SK-N-SH treated with all-trans-retinoic acid at 6 μM for 48 hours (cell line): ENCODE measurements around the gene RECQL5.

ENCODE experiments used
- ATAC-seq: fragments of 200-7000 bp; cut with Tn5 transposase; 3 replicates; pipeline ENCODE4 v1.9.1; 2020; ENCODE audit warnings: mild to moderate bottlenecking, moderate library complexity
- ARNTL ChIP-seq: fragments of 450-650 bp; formaldehyde crosslinking; IDR thresholded peaks from 2 replicates; pipeline ENCODE4 v1.5.0; 2020; ENCODE audit warnings: low read depth, mild to moderate bottlenecking, moderate library complexity, borderline replicate concordance
- BACH2 ChIP-seq: fragments of 250-450 bp; sonication (Bioruptor Pico); IDR thresholded peaks from 2 replicates; pipeline ENCODE4 v1.9.0; 2021; ENCODE audit warnings: mild to moderate bottlenecking, borderline replicate concordance
- CSDC2 ChIP-seq: fragments of 250-450 bp; sonication (Bioruptor Pico); IDR thresholded peaks from 2 replicates; pipeline ENCODE4 v1.5.0; 2020; ENCODE audit warnings: mild to moderate bottlenecking, moderate library complexity
- ESRRG ChIP-seq: fragments of 250-450 bp; sonication (Bioruptor Pico); IDR thresholded peaks from 2 replicates; pipeline ENCODE4 v1.6.1; 2021; ENCODE audit warnings: mild to moderate bottlenecking
- GLIS3 ChIP-seq: fragments of 250-450 bp; sonication (Bioruptor Pico); IDR thresholded peaks from 2 replicates; pipeline ENCODE4 v1.5.0; 2020; ENCODE audit warnings: mild to moderate bottlenecking, moderate library complexity
- ISL1 ChIP-seq: fragments of 250-450 bp; sonication (Bioruptor Pico); IDR thresholded peaks from 2 replicates; pipeline ENCODE4 v2.1.2; 2022; ENCODE audit warnings: mild to moderate bottlenecking, moderate library complexity
- OSR1 ChIP-seq: fragments of 250-450 bp; sonication (Bioruptor Pico); IDR thresholded peaks from 2 replicates; pipeline ENCODE4 v1.8.0; 2022; ENCODE audit warnings: moderate library complexity, mild to moderate bottlenecking, inconsistent platforms
- PPARA ChIP-seq: fragments of 250-450 bp; sonication (Bioruptor Pico); IDR thresholded peaks from 2 replicates; pipeline ENCODE4 v1.5.0; 2020; ENCODE audit warnings: mild to moderate bottlenecking, borderline replicate concordance
- RARB ChIP-seq: fragments of 250-450 bp; sonication (Bioruptor Pico); IDR thresholded peaks from 2 replicates; pipeline ENCODE4 v1.8.0; 2021; ENCODE audit warnings: mild to moderate bottlenecking, moderate library complexity
- SNAI2 ChIP-seq: fragments of 250-450 bp; sonication (Bioruptor Pico); IDR thresholded peaks from 2 replicates; pipeline ENCODE4 v1.5.0; 2020; ENCODE audit warnings: mild to moderate bottlenecking, moderate library complexity
- TCF4 ChIP-seq: fragments of 250-450 bp; sonication (Bioruptor Pico); IDR thresholded peaks from 2 replicates; pipeline ENCODE4 v1.8.0; 2021; ENCODE audit warnings: mild to moderate bottlenecking, moderate library complexity, borderline replicate concordance
- TOX ChIP-seq: fragments of 250-450 bp; sonication (Bioruptor Pico); IDR thresholded peaks from 2 replicates; pipeline ENCODE4 v1.8.0; 2021; ENCODE audit warnings: mild to moderate bottlenecking, moderate library complexity, borderline replicate concordance
- ZC3H10 ChIP-seq: fragments of 250-450 bp; sonication (Bioruptor Pico); IDR thresholded peaks from 2 replicates; pipeline ENCODE4 v1.5.1; 2021; ENCODE audit warnings: mild to moderate bottlenecking, moderate library complexity
- ZFP3 ChIP-seq: fragments of 250-450 bp; sonication (Bioruptor Pico); IDR thresholded peaks from 2 replicates; pipeline ENCODE4 v1.5.0; 2020; ENCODE audit warnings: mild to moderate bottlenecking, moderate library complexity
- ZFP30 ChIP-seq: fragments of 450-650 bp; formaldehyde crosslinking; IDR thresholded peaks from 2 replicates; pipeline ENCODE4 v1.5.0; 2022; ENCODE audit warnings: mild to moderate bottlenecking, moderate library complexity
- ZNF565 ChIP-seq: fragments of 450-650 bp; formaldehyde crosslinking; conservative IDR thresholded peaks from 2 replicates; pipeline ENCODE4 v1.5.0; 2020; ENCODE audit warnings: low read depth, mild to moderate bottlenecking, moderate library complexity
- ZNF70 ChIP-seq: fragments of 450-650 bp; formaldehyde crosslinking; IDR thresholded peaks from 2 replicates; pipeline ENCODE4 v1.5.0; 2020; ENCODE audit warnings: mild to moderate bottlenecking, moderate library complexity
- TF ChIP-seq, protein P1 (sequence below): fragments of 250-450 bp; sonication (Bioruptor Pico); IDR thresholded peaks from 2 replicates; pipeline ENCODE4 v1.8.0; 2020; ENCODE audit warnings: mild to moderate bottlenecking, moderate library complexity, borderline replicate concordance
- TF ChIP-seq, protein P2 (sequence below): fragments of 250-450 bp; sonication (Bioruptor Pico); IDR thresholded peaks from 2 replicates; pipeline ENCODE4 v1.8.0; 2021; ENCODE audit warnings: low read depth, mild to moderate bottlenecking, moderate library complexity, borderline replicate concordance
- TF ChIP-seq, protein P3 (sequence below): fragments of 250-450 bp; sonication (Bioruptor Pico); IDR thresholded peaks from 2 replicates; pipeline ENCODE4 v1.5.1; 2020; ENCODE audit warnings: low read depth, mild to moderate bottlenecking, moderate library complexity
- TF ChIP-seq, protein P4 (sequence below): fragments of 250-450 bp; sonication (Bioruptor Pico); IDR thresholded peaks from 2 replicates; pipeline ENCODE4 v1.5.0; 2020; ENCODE audit warnings: mild to moderate bottlenecking, moderate library complexity
- TF ChIP-seq, protein P5 (sequence below): fragments of 250-450 bp; sonication (Bioruptor Pico); IDR thresholded peaks from 2 replicates; pipeline ENCODE4 v1.5.1; 2021; ENCODE audit warnings: mild to moderate bottlenecking, moderate library complexity

The RECQL5 gene

DNA sequence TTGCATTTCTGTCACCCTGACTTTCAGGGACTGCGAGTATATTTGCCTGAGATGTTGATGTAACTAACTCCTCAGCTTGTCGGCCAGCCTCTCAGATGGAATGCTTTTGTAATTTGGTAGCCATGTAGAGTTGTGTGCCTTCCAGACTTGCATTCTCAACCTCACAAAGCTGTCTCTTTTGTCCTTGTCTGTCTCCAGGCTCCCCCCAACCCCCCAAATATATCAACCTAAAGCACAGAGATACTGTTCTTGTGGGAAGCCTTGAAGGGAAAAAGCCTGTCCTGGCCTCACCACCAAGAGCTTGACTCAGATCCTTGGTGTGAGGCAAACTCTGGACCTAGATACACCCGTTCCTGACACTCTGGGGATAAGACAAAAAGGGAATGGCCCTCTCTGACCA lies 18.5 kb upstream of the RECQL5 start (continued):
- TF ChIP-seq, protein P1, sequence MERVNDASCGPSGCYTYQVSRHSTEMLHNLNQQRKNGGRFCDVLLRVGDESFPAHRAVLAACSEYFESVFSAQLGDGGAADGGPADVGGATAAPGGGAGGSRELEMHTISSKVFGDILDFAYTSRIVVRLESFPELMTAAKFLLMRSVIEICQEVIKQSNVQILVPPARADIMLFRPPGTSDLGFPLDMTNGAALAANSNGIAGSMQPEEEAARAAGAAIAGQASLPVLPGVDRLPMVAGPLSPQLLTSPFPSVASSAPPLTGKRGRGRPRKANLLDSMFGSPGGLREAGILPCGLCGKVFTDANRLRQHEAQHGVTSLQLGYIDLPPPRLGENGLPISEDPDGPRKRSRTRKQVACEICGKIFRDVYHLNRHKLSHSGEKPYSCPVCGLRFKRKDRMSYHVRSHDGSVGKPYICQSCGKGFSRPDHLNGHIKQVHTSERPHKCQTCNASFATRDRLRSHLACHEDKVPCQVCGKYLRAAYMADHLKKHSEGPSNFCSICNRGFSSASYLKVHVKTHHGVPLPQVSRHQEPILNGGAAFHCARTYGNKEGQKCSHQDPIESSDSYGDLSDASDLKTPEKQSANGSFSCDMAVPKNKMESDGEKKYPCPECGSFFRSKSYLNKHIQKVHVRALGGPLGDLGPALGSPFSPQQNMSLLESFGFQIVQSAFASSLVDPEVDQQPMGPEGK (CRISPR knock-in tag) = no peak
- TF ChIP-seq ZFP30 (CRISPR knock-in tag) (no peak), ISL1 (no peak), SNAI2 (CRISPR knock-in tag) (no peak)
- TF ChIP-seq, protein P2, sequence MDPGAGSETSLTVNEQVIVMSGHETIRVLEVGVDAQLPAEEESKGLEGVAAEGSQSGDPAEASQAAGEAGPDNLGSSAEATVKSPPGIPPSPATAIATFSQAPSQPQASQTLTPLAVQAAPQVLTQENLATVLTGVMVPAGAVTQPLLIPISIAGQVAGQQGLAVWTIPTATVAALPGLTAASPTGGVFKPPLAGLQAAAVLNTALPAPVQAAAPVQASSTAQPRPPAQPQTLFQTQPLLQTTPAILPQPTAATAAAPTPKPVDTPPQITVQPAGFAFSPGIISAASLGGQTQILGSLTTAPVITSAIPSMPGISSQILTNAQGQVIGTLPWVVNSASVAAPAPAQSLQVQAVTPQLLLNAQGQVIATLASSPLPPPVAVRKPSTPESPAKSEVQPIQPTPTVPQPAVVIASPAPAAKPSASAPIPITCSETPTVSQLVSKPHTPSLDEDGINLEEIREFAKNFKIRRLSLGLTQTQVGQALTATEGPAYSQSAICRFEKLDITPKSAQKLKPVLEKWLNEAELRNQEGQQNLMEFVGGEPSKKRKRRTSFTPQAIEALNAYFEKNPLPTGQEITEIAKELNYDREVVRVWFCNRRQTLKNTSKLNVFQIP = no peak
- TF ChIP-seq, all 23 proteins: peak for 0

DNA sequence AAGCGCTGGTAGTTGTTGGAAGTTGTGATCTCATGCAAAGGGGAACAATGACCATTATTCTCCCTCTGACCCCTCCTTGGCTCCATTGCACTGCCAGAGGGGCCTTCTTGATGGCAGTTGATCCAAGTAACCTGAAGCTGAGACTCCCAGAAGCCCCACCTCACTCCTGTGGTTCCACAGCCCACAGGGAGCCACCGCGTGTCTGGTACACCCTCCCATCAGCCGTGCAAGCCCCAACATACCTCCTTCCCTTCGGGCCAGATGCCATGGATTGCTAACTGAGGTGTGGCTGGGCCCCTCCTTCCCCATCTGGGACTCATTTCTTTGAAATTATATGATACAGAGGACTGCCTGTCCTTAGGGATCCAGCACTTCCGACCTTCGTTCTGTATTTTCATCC lies 18.0 kb upstream of the RECQL5 start:
- no peak for TF ChIP-seq PPARA (CRISPR knock-in tag)
- no peak for TF ChIP-seq ZFP3
- TF ChIP-seq ARNTL (CRISPR knock-in tag) = no peak
- TF ChIP-seq ZNF565 (CRISPR knock-in tag) = no peak
- TF ChIP-seq TCF4 (CRISPR knock-in tag) = no peak
- no peak for TF ChIP-seq BACH2 (CRISPR knock-in tag)
- TF ChIP-seq, protein P3, sequence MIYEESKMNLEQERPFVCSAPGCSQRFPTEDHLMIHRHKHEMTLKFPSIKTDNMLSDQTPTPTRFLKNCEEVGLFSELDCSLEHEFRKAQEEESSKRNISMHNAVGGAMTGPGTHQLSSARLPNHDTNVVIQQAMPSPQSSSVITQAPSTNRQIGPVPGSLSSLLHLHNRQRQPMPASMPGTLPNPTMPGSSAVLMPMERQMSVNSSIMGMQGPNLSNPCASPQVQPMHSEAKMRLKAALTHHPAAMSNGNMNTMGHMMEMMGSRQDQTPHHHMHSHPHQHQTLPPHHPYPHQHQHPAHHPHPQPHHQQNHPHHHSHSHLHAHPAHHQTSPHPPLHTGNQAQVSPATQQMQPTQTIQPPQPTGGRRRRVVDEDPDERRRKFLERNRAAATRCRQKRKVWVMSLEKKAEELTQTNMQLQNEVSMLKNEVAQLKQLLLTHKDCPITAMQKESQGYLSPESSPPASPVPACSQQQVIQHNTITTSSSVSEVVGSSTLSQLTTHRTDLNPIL = no peak
- TF ChIP-seq, protein P4, sequence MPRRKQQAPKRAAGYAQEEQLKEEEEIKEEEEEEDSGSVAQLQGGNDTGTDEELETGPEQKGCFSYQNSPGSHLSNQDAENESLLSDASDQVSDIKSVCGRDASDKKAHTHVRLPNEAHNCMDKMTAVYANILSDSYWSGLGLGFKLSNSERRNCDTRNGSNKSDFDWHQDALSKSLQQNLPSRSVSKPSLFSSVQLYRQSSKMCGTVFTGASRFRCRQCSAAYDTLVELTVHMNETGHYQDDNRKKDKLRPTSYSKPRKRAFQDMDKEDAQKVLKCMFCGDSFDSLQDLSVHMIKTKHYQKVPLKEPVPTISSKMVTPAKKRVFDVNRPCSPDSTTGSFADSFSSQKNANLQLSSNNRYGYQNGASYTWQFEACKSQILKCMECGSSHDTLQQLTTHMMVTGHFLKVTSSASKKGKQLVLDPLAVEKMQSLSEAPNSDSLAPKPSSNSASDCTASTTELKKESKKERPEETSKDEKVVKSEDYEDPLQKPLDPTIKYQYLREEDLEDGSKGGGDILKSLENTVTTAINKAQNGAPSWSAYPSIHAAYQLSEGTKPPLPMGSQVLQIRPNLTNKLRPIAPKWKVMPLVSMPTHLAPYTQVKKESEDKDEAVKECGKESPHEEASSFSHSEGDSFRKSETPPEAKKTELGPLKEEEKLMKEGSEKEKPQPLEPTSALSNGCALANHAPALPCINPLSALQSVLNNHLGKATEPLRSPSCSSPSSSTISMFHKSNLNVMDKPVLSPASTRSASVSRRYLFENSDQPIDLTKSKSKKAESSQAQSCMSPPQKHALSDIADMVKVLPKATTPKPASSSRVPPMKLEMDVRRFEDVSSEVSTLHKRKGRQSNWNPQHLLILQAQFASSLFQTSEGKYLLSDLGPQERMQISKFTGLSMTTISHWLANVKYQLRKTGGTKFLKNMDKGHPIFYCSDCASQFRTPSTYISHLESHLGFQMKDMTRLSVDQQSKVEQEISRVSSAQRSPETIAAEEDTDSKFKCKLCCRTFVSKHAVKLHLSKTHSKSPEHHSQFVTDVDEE (CRISPR knock-in tag) = no peak
- TF ChIP-seq OSR1 (CRISPR knock-in tag) = no peak
- no peak for TF ChIP-seq ESRRG (CRISPR knock-in tag)
- no peak for TF ChIP-seq RARB (CRISPR knock-in tag)
- TF ChIP-seq CSDC2 = no peak
- no peak for TF ChIP-seq ZNF70 (CRISPR knock-in tag)
- no peak for TF ChIP-seq GLIS3 (CRISPR knock-in tag)
- no peak for TF ChIP-seq ISL1
- TF ChIP-seq SNAI2 (CRISPR knock-in tag) = no peak
- peak; percentile 51 for ATAC-seq

DNA sequence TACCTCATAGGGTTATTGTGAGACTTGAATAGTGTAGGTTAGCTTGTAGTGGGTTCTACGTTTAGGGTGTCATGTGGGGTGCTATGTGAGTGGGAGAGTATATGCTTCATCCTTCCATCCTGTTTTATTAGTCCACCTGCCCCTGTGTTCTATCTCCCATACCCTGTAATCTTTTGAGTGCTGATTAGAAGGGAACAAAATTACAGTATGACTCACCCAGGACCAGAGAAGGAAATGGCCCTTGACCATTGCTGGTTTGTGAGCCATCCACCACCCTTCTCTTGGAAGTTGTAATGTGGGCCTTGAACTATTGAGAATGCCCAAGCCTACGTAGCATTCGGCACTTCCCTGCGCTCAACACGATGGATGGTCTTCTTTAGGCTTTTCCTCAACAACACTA lies 17.3 kb upstream of the RECQL5 start:
- TF ChIP-seq SNAI2 (CRISPR knock-in tag) (no peak), OSR1 (CRISPR knock-in tag) (no peak), ZC3H10 (CRISPR knock-in tag) (no peak), ZFP30 (CRISPR knock-in tag) (no peak), ZNF565 (CRISPR knock-in tag) (no peak), GLIS3 (CRISPR knock-in tag) (no peak), RARB (CRISPR knock-in tag) (no peak), TOX (no peak)
- TF ChIP-seq, protein P5, sequence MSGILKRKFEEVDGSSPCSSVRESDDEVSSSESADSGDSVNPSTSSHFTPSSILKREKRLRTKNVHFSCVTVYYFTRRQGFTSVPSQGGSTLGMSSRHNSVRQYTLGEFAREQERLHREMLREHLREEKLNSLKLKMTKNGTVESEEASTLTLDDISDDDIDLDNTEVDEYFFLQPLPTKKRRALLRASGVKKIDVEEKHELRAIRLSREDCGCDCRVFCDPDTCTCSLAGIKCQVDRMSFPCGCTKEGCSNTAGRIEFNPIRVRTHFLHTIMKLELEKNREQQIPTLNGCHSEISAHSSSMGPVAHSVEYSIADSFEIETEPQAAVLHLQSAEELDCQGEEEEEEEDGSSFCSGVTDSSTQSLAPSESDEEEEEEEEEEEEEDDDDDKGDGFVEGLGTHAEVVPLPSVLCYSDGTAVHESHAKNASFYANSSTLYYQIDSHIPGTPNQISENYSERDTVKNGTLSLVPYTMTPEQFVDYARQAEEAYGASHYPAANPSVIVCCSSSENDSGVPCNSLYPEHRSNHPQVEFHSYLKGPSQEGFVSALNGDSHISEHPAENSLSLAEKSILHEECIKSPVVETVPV (CRISPR knock-in tag) = no peak
- TF ChIP-seq, protein P2 = no peak
- ATAC-seq = no peak
